ENCODE results near the gene ALKBH6. TPM values are rescaled to one million over a fixed set of nuclear protein-coding genes. Genes with fewer than 3 reads are reported as not detected.

ALKBH6 gene
- total and polyA plus RNA-seq, 2 experiments from 2014 or later: 25.6 to 32.1 TPM

DNA sequence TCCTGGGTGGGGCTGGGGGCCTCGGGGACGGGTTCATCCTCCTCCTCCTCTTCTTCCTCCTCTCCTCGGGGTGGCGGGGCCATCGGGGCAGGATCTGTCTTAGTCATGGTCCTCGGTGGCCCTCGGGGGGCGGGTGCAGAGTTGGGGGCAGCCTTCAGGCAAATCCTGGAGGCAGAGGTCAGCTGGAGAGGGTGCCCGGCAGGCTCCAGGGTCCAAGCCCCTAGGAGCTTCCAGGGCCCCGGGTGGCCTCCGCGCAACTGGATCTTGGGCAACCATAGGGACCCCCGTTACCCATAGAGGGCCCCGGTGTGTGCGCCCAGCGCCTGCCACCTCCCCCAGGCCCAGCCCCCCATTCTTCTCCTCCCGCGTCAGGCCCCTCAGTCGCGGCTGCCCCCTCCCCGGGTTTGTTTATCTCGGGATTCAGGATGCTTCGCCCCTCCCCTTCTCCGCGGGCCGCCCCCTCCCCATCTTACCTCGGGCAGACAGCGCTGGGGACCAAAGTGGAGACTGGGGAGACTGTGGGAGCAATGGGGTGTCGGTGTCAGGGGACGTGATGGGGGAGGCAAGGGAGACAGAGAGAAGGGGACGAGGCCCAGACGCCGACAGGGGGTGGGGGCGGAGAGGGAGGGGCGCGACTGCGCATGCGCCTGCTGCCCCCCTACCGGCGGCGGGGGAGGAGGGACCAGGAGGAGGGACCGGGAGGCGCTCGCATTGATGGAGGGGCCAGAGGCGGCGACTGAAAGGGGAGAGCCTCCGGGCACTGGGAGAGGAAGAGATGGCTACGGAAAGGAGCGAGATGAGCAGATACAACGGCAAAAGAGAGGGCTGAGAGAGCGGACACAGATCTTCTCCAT, 18.5 kb upstream of the ALKBH6 start, which contains the start of gene CLIP3:
Gene CLIP3 (minus strand): TSS at position 623 of the 854 bp plus-strand sequence. CDS start 516 bp downstream, at position 107.
- peaks cover 7% of the 10 kb centered on the region; the same call in 1 of the 2 replicates for H3K79me2 ChIP-seq (ENCODE audit: insufficient read depth)
- peak within 1 kb of the TSS; percentile 85 for H3K4me2 ChIP-seq (ENCODE audit: unreplicated experiment)
- no peaks in the 10 kb centered on the region for H3K9me3 ChIP-seq (ENCODE audit: low read depth)
- H3K27me3 ChIP-seq (replicated peaks; ENCODE audit: insufficient read depth): no peaks in the 10 kb centered on the region
- in situ Hi-C loops (cut with MboI): no loop called here
- DNase-seq: peak; percentile 84
- H3K36me3 ChIP-seq (ENCODE audit: low read depth): no peaks in the 10 kb centered on the region
- no peaks in the 10 kb centered on the region for H4K20me1 ChIP-seq (ENCODE audit: insufficient read depth)
- H3K4me1 ChIP-seq (ENCODE audit: insufficient read depth): peaks cover 8% of the 10 kb centered on the region
- no peak within 1 kb of the TSS for H3K27ac ChIP-seq
- H2AFZ ChIP-seq: peak within 1 kb of the TSS; percentile 88
- 2 to 6% methylated on average over 16 to 46 of the region's 51 CpGs for WGBS, 2 experiments (ENCODE audit: low coverage in 1 of 2, low lambda C conversion rate in 2 of 2, missing lambda C conversion rate in 2 of 2)
- no peaks in the 10 kb centered on the region for H3K9me2 ChIP-seq (ENCODE audit: insufficient read depth)
- TF ChIP-seq EZH2phosphoT487 (IDR thresholded peaks at IDR 0.05; ENCODE audit: insufficient read depth, low read depth): no peak
- TF ChIP-seq EZH2 (IDR thresholded peaks at IDR 0.05; ENCODE audit: insufficient read depth, poor library complexity, severe bottlenecking): no peak
- peak within 1 kb of the TSS; percentile 95 for H3K4me3 ChIP-seq
- H3F3A ChIP-seq (ENCODE audit: insufficient read depth): no peaks in the 10 kb centered on the region
- peak within 1 kb of the TSS; percentile 87 for H3K9ac ChIP-seq

DNA sequence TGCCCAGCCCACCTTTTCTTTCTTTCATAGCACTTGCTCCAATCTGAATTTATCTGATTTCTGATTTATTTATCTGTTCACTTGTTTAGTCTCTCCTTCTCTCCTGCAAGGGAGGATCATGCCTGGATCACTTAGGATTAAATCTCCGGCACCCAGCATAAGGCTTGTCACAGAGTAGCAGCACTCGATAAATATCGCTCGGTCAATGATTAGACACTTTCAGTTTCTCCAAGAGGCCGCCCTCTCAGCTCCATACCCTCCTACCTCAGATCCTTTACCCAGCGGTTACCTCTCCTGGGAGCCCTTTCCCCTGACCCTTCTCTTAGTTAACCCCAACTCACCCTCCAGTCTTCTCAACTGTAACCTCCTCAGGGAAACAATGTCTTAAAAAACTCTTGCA, 17.3 kb upstream of the ALKBH6 start:
- Histone ChIP-seq H2AFZ (no peak overlapping the region), H3K4me1 (ENCODE audit: insufficient read depth) (peaks cover 8% of the 10 kb centered on the region), H3K4me2 (ENCODE audit: unreplicated experiment) (peak overlapping the region; percentile 85), H3K4me3 (no peak overlapping the region), H3K79me2 (ENCODE audit: insufficient read depth) (peaks cover 7% of the 10 kb centered on the region; the same call in 1 of the 2 replicates), H3K36me3 (ENCODE audit: low read depth) (no peaks in the 10 kb centered on the region), H3K27me3 (replicated peaks; ENCODE audit: insufficient read depth) (no peaks in the 10 kb centered on the region), H3K27ac (no peak overlapping the region), H3K9me3 (ENCODE audit: low read depth) (no peaks in the 10 kb centered on the region), H4K20me1 (ENCODE audit: insufficient read depth) (no peaks in the 10 kb centered on the region), H3K9ac (no peak overlapping the region), H3K9me2 (ENCODE audit: insufficient read depth) (no peaks in the 10 kb centered on the region), H3F3A (ENCODE audit: insufficient read depth) (no peaks in the 10 kb centered on the region)
- 90 to 93% methylated on average over 6 of the region's 6 CpGs for WGBS, 2 experiments (ENCODE audit: low coverage in 1 of 2, low lambda C conversion rate in 2 of 2, missing lambda C conversion rate in 2 of 2)
- TF ChIP-seq EZH2 (IDR thresholded peaks at IDR 0.05; ENCODE audit: insufficient read depth, poor library complexity, severe bottlenecking) (no peak), EZH2phosphoT487 (IDR thresholded peaks at IDR 0.05; ENCODE audit: insufficient read depth, low read depth) (no peak)
- DNase-seq: no peak
- in situ Hi-C loops (cut with MboI): no loop called here

DNA sequence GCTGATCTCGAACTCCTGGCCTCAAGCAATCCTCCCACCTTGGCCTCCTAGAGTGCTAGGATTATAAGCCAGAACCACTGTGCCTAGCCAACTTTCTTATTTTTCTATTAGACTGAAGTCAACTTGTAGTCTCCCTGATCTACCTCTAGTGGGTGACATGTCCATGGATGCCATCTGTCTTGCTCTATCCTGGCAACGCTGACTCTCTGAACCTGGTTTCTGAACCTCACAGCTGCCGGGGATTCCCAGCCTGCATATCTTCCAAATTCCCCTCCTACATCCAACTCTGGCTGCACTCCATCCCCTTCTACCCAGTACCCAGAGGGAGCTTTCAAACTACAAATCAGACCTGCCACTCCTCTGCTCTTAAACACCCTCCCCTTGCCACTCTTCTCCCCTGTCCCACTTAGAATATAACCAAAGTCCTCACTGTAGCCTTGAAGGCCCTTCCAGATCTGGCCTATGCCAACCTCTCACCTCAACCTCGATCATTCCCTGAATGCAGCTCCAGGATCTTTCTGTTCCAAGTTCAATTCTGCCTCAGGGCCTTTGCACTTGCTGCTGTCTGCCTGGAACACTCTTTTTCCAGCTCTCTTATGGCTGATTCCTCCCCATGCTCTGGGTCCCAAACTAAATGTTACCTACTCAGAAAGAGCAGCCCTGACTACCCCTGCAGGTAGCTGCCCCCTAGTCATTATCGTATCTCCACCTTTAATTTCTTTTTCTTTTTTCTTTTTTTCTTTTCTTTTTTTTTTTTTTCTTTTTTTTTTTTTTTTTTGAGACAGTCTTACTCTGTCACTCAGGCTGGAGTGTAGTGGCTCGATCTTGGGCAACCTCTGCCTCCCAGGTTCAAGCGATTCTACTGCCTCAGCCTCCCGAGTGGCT, 16.5 kb upstream of the ALKBH6 start:
- Histone ChIP-seq H3K27me3 (replicated peaks; ENCODE audit: insufficient read depth) (no peaks in the 10 kb centered on the region), H3K36me3 (ENCODE audit: low read depth) (0 out of 2 replicates have a peak, but pooled peaks cover 3% of the 10 kb centered on the region)

More for the DNA sequence above, 16.5 kb upstream of the ALKBH6 start:
- Histone ChIP-seq H3K9me3 (ENCODE audit: low read depth) (no peaks in the 10 kb centered on the region), H3K4me2 (ENCODE audit: unreplicated experiment) (no peak overlapping the region), H3K4me1 (ENCODE audit: insufficient read depth) (peaks cover 8% of the 10 kb centered on the region), H3K27ac (no peak overlapping the region), H2AFZ (no peak overlapping the region), H3F3A (ENCODE audit: insufficient read depth) (no peaks in the 10 kb centered on the region), H3K9me2 (ENCODE audit: insufficient read depth) (no peaks in the 10 kb centered on the region), H3K4me3 (no peak overlapping the region), H3K9ac (no peak overlapping the region), H3K79me2 (ENCODE audit: insufficient read depth) (peaks cover 7% of the 10 kb centered on the region; the same call in 1 of the 2 replicates), H4K20me1 (ENCODE audit: insufficient read depth) (no peaks in the 10 kb centered on the region)
- no peak for TF ChIP-seq EZH2 (IDR thresholded peaks at IDR 0.05; ENCODE audit: insufficient read depth, poor library complexity, severe bottlenecking)
- TF ChIP-seq EZH2phosphoT487 (IDR thresholded peaks at IDR 0.05; ENCODE audit: insufficient read depth, low read depth): no peak
- DNase-seq: peak; percentile 38
- in situ Hi-C loops (cut with MboI): no loop called here
- WGBS, 2 experiments (ENCODE audit: low coverage in 1 of 2, low lambda C conversion rate in 2 of 2, missing lambda C conversion rate in 2 of 2): 89 to 90% methylated on average over 8 of the region's 8 CpGs
